Heart right ventricle (tissue), 16 donors: Measurements from ENCODE around the gene GATAD2B. TPM values are rescaled to one million over a fixed set of nuclear protein-coding genes. Genes with fewer than 3 reads are reported as not detected.

Experiments
- ATAC-seq, 8 donors: fragments of 200-7000 bp; cut with Tn5 transposase; one replicate each; pipeline ENCODE4 v1.9.1; 2020; ENCODE audit warnings: mild to moderate bottlenecking in 8 of 8, moderate library complexity in 8 of 8, moderate number of reproducible peaks in 1 of 8
- DNase-seq, 2 donors: peaks; one replicate each; pipeline ENCODE4 v3.0.0-alpha.2; 2020
- H3K27ac ChIP-seq, 10 donors: fragments of 200-600 bp; sonication (generic) in 2 of 10; one replicate each; pipeline versions ENCODE4 v1.5.0 to v1.8.0; 2020 to 2022; ENCODE audit warnings: mild to moderate bottlenecking in 3 of 10
- H3K27me3 ChIP-seq, 7 donors: fragments of 200-600 bp; one replicate each; pipeline ENCODE4 v1.8.0; 2021 to 2022; ENCODE audit warnings: mild to moderate bottlenecking in 2 of 7
- H3K36me3 ChIP-seq, 9 donors: fragments of 200-600 bp; sonication (generic) in 1 of 9; one replicate each; pipeline versions ENCODE4 v1.5.0 to v1.8.0; 2020 to 2022; ENCODE audit warnings: mild to moderate bottlenecking in 2 of 9
- H3K4me1 ChIP-seq, 9 donors: fragments of 200-600 bp; sonication (generic) in 1 of 9; one replicate each; pipeline versions ENCODE4 v1.5.0 to v1.8.0; 2020 to 2022; ENCODE audit warnings: mild to moderate bottlenecking in 4 of 9
- H3K4me3 ChIP-seq, 10 donors: fragments of 200-600 bp; sonication (generic) in 2 of 10; one replicate each; pipeline versions ENCODE4 v1.5.0 to v1.8.0; 2020 to 2022; ENCODE audit warnings: mild to moderate bottlenecking in 7 of 10, moderate library complexity in 2 of 10
- H3K9me3 ChIP-seq, 11 donors: fragments of 200-600 bp in 10 of 11; sonication (generic) in 2 of 11; one replicate each; pipeline versions ENCODE4 v1.5.0 to v1.8.0; 2013 to 2022; ENCODE audit warnings: mild to moderate bottlenecking in 2 of 11, control low read depth in 1 of 11, moderate library complexity in 1 of 11
- CTCF ChIP-seq, 9 donors: fragments of 200-600 bp; sonication (generic) in 2 of 9; IDR thresholded peaks; one replicate each; pipeline versions ENCODE4 v1.5.0 to v1.8.0; 2021 to 2022; ENCODE audit warnings: antibody characterized with exemption in 9 of 9, mild to moderate bottlenecking in 5 of 9, moderate library complexity in 1 of 9
- WGBS, 2 donors: extraction: QIAGEN DNeasy Blood & Tissue Kit; methylation state at CpG; one replicate each; pipeline ENCODE4 v1.1.7; 2013; ENCODE audit warnings: inconsistent platforms in 1 of 2; 5-methylcytosine and 5-hydroxymethylcytosine counted together
- intact Hi-C, 10 donors: fragments of 100-400 bp; cut with DNase I; formaldehyde crosslinking; loops; one replicate each; pipeline versions ENCODE4 v1.11.1 to v1.14.2; 2022
- polyA plus RNA-seq, 2 donors: library from polyadenylated mRNA; stranded (reverse); fragments of 200-250 nt; gene quantifications; one replicate each; pipeline ENCODE4 v1.2.3, GENCODE V29; 2013
- total RNA-seq, 10 donors: library from RNA; stranded (reverse); fragmentation: NEBNext Ultra II Directional in 3 of 10; extraction: Animal tissue kit (Norgen Biotek cat#: 25700) in 3 of 10; gene quantifications; one replicate each; pipeline versions ENCODE4 v1.2.1 to v1.2.4, GENCODE V29; 2021 to 2023
- donor health status: Arrhythmogenic right ventricular cardiomyopathy.
- donor health status: ischemic (EF 13 %, LVEDD 7.1; RV severe dilation, severe dysfunction).
- donor health status: healthy with polysubstance abuse.
- donor health status: DM: no; HTN: yes; CAD: no.
- donor health status: DM: no; HTN: no; CAD: no.
- donor health status: ischemic (EF 25% LVEDD 6.9; RV normal size, moderate dysfunction).
- donor health status: ischemic (EF 25% LVEDD 5.7; RV mildly dilated, moderate dysfunction).
- donor health status: healthy.
- donor health status: DM: yes; HTN: yes; CAD: no.
- donor health status: Ischemic cardiomyopathy.
- donor health status: ischemic (EF 35%, LVEDD 5.7; RV mildly dilated, moderate dysfunction).
- donor health status: nonischemic (EF 11% LVEDD 7.7; RV severe dilation, severe dysfunction).
- donor health status: DM: yes; HTN: yes; CAD: no.
- donor health status: PGD.
- donor health status: ischemic (EF 29% LVEDD 5.4; RV normal size, mild dysfunction).
- donor health status: nonischemic (EF 23%, LVEDD 6.1; RV moderate dilation, normal function).

Gene GATAD2B
- total and polyA plus RNA-seq, 12 donors, result 3.9 to 52.6 (median 41.9) TPM

GRCh38 chr1:153929981-153930948, 7.5 kb upstream of the GATAD2B start:
- 83 to 86% methylated on average over 14 of the region's 14 CpGs for WGBS, 2 donors
- intact Hi-C loops, result loop anchor here in 1 of 10 donors (10.0 kb wide), 1 partner anchor 115 kb away; no protein-coding TSS in a partner anchor

GRCh38 chr1:153929426-153929825, 6.7 kb upstream of the GATAD2B start:
- H3K4me1 ChIP-seq, result peaks cover 0 to 15% (median 5%) of the 10 kb centered on the region in 9 donors
- intact Hi-C loops, result no loop called here
- ATAC-seq (no peak), DNase-seq (no peak)
- H3K4me3 ChIP-seq, result no peak overlapping the region
- H3K27ac ChIP-seq, result peak overlapping the region in 4 of 10 donors; percentile 22 to 71 (median 34)
- TF ChIP-seq CTCF (IDR thresholded peaks at IDR 0.05), result no peak
- H3K9me3 ChIP-seq, result no peaks in the 10 kb centered on the region
- peaks cover 0 to 56% (median 34%) of the 10 kb centered on the region in 9 donors for H3K36me3 ChIP-seq
- 90 to 92% methylated on average over 5 of the region's 5 CpGs for WGBS, 2 donors
- H3K27me3 ChIP-seq, result no peaks in the 10 kb centered on the region

More at GRCh38 chr1:153929981-153930948, 7.5 kb upstream of the GATAD2B start:
- no peak for TF ChIP-seq CTCF (IDR thresholded peaks at IDR 0.05)
- no peaks in the 10 kb centered on the region for H3K9me3 ChIP-seq
- DNase-seq, result no peak
- H3K4me1 ChIP-seq, result peaks cover 0 to 15% (median 5%) of the 10 kb centered on the region in 9 donors
- H3K27me3 ChIP-seq, result no peaks in the 10 kb centered on the region
- H3K27ac ChIP-seq, result no peak overlapping the region
- no peak overlapping the region for H3K4me3 ChIP-seq
- peaks cover 0 to 64% (median 40%) of the 10 kb centered on the region in 9 donors for H3K36me3 ChIP-seq
- peak in 1 of 8 donors; percentile 3 for ATAC-seq

GRCh38 chr1:153928791-153929341, 6.1 kb upstream of the GATAD2B start:
- peak overlapping the region in 6 of 10 donors; percentile 4 to 71 (median 38) for H3K27ac ChIP-seq
- WGBS, 2 donors, result 49 to 62% methylated on average over 4 of the region's 4 CpGs
- no peaks in the 10 kb centered on the region for H3K27me3 ChIP-seq
- intact Hi-C loops, result no loop called here
- peaks cover 0 to 19% (median 5%) of the 10 kb centered on the region in 9 donors for H3K4me1 ChIP-seq
- H3K4me3 ChIP-seq, result no peak overlapping the region
- no peak for TF ChIP-seq CTCF (IDR thresholded peaks at IDR 0.05)
- peaks cover 0 to 50% (median 29%) of the 10 kb centered on the region in 9 donors for H3K36me3 ChIP-seq
- peak in 1 of 8 donors; percentile 9 for ATAC-seq
- DNase-seq, result no peak
- H3K9me3 ChIP-seq, result no peaks in the 10 kb centered on the region

GRCh38 chr1:153928245-153928644, 5.5 kb upstream of the GATAD2B start:
- Histone ChIP-seq H3K36me3 (peaks cover 0 to 44% (median 22%) of the 10 kb centered on the region in 9 donors), H3K27ac (peak overlapping the region in 6 of 10 donors; percentile 4 to 71 (median 40)), H3K27me3 (no peaks in the 10 kb centered on the region), H3K9me3 (no peaks in the 10 kb centered on the region), H3K4me1 (peaks cover 0 to 23% (median 9%) of the 10 kb centered on the region in 9 donors), H3K4me3 (no peak overlapping the region)
- ATAC-seq (no peak), DNase-seq (no peak)
- intact Hi-C loops, result no loop called here
- WGBS, 2 donors, result 68 to 89% methylated on average over 1 of the region's 1 CpG
- no peak for TF ChIP-seq CTCF (IDR thresholded peaks at IDR 0.05)
